ENCODE measurements around the gene SEMA3G. TPM values are rescaled to one million over a fixed set of nuclear protein-coding genes. Genes with fewer than 3 reads are reported as not detected.

The SEMA3G gene
- total RNA-seq, 3 donors from 2014 or later: 0.05 to 0.24 (median 0.08) TPM

DNA sequence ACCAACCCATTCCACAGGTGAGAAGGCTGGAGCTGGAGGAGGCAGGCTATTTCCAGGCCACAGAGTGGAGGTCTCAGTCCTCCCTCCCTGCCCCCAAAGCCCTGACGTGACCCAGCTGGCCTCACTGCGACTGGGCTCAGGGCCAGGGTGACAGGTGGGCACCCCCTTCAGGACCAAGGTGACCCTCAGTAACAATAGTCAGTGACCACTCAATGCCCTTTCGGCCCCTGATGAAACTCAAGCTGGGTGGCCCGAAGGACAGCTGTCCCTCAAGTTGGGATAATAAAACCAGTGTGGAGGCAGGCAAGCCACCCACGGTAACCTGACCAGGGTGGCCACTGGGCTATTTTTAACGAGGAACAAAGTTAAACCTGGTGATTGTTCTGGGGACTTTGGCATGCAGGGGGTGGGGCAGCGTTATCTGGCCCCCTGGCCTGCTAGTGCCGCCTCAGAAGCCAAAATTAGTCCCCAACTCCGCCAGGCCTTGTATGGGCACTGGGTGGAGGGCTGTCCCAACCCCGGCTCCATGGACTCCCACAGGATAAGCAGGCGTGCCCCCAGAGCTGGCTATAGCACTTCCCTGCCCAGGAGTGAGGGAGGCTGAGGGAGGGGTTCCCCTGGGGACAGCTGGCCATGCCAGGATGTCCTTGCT, 7.8 kb upstream of the SEMA3G start:
- ATAC-seq (no peak), DNase-seq (no peak)
- no peak overlapping the region for H3K4me3 Mint-ChIP-seq
- no peaks in the 10 kb centered on the region for H3K27me3 Mint-ChIP-seq (ENCODE audit: low read depth)
- H3K9me3 Mint-ChIP-seq: no peaks in the 10 kb centered on the region
- no peaks in the 10 kb centered on the region for H3K36me3 Mint-ChIP-seq (ENCODE audit: insufficient read depth)
- peaks cover 31% of the 10 kb centered on the region for H3K4me1 Mint-ChIP-seq (ENCODE audit: low read depth)

- H3K36me3 Mint-ChIP-seq (ENCODE audit: insufficient read depth): no peaks in the 10 kb centered on the region
- H3K4me1 Mint-ChIP-seq (ENCODE audit: low read depth): peaks cover 28% of the 10 kb centered on the region
- no peak overlapping the region for H3K4me3 Mint-ChIP-seq
- no peaks in the 10 kb centered on the region for H3K27me3 Mint-ChIP-seq (ENCODE audit: low read depth)
- no peaks in the 10 kb centered on the region for H3K9me3 Mint-ChIP-seq
- no peak for ATAC-seq
- no peak for DNase-seq
These were observed 7.2 kb upstream of the SEMA3G start for GRCh38 chr3:52452126-52452525.

DNA sequence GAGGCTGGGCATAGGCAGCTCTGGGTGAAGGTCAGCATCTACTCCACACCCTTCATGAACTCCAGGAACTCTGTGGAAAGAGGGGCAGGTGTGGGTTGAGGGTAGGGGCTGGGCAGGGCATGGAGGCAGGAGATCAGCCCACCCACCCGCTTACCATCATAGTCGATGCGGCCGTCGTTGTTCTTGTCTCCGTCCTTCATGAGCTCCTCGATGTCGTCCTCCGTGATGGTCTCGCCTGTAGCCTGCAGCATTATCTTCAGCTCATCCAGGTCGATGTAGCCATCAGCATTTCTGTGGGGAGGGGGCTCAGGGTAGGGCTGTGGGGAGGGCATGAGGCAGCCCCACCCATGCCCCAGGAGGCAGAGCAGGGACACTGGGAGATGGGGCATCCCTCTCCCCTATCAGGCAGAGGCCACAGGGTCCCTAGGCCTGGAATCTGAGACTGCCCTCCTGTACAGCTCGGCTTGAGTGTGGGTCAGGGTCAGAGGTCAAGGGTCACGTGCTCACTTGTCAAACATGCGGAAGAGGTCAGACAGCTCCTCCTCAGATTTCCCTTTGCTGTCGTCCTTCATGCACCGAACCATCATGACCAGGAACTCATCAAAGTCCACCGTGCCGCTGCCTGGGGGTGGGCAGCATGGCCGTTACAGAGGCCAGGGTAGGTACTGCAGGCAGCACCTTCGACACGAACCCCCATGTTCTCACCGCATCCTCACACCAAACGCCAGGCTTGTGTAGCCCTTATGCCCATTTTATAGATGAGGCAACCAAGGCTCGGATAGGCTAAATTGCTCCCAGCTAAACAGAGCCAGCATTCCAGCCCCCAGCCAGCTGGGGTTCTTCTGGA, 6.6 kb upstream of the SEMA3G start:
- no peak overlapping the region for H3K4me3 Mint-ChIP-seq
- peaks cover 24% of the 10 kb centered on the region for H3K4me1 Mint-ChIP-seq (ENCODE audit: low read depth)
- no peaks in the 10 kb centered on the region for H3K9me3 Mint-ChIP-seq
- no peaks in the 10 kb centered on the region for H3K36me3 Mint-ChIP-seq (ENCODE audit: insufficient read depth)
- DNase-seq (no peak), ATAC-seq (no peak)
- no peaks in the 10 kb centered on the region for H3K27me3 Mint-ChIP-seq (ENCODE audit: low read depth)

DNA sequence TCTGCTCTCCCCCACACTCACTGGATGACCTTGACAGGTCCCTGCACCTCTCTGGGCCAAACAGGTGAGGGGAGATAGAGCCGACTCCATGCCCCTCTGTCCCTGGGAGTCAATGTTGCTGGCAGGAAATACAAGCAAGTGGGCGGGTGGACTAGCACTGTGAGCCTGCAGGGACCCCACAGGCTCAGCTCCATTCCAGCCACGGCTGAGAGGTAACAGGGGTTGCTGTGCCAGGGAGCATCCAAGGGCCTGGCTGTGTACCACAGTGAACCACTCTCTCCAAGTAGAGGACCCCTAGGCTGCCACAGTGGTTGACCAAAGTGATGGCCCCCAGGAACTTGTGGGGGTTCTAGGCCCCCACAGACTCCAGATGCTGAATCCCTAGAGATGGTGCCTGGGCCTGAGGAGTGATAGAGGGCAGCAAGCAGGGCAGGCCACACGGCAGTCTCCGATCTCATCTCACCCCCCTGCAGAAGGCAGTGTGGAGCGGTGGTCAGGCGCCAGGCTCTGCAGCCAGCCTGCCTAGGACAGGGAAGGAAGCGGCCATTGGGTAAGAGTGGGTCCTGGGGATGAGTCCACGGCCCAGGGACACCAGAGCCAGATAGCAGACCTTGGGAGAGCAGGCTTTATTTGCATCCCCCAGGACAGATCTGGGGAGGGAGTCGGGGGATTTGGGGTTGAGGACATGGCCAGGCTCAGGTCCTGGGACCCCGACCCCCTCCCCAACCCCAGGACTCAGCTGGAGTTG, 5.8 kb upstream of the SEMA3G start:
- Mint-ChIP-seq H3K4me1 (ENCODE audit: low read depth) (peaks cover 20% of the 10 kb centered on the region), H3K9me3 (no peaks in the 10 kb centered on the region), H3K27me3 (ENCODE audit: low read depth) (no peaks in the 10 kb centered on the region), H3K36me3 (ENCODE audit: insufficient read depth) (no peaks in the 10 kb centered on the region), H3K4me3 (no peak overlapping the region)
- DNase-seq (no peak), ATAC-seq (no peak)

DNA sequence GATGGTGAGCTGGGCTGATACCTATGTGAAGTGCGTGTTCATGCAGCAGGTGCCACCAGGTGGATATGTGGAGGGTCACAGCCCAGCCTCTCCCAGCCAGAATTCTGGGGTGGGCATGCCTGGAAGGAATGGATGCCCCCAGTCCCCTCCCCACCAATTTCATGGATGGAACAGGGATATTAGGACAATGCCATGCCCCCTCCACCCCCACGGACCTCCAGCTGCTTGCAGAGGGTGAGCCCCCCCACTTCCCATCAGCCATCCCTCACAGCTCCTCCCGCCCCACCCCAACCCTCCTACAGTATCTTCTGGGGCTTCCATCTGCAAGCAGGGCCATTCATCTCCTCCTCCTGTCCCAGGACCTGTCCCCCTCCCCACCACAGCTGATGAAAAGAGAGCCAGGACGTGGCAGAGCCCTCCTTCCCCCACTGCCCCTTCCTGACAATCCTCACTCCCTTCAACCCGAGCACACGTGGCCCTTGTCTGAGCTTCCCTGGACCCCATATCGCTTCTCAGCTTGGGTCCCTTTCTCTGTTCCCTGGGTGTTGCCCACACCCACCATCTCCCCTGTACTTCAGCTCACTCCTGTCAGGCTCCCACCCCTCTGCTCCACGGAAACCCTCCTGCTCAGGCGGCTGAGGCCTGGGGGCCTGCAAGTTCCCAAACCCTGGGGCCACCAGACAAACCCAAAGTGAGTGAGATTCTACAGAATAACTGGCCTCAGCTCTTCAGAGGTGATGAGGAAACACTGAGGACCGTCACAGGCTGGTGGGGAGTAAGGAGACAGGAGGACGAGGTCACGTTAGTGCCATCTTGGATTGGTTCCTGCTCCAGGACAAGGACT, 2.8 kb upstream of the SEMA3G start:
- no peaks in the 10 kb centered on the region for H3K27me3 Mint-ChIP-seq (ENCODE audit: low read depth)
- H3K36me3 Mint-ChIP-seq (ENCODE audit: insufficient read depth): no peaks in the 10 kb centered on the region
- H3K4me1 Mint-ChIP-seq (ENCODE audit: low read depth): peaks cover 6% of the 10 kb centered on the region
- DNase-seq (no peak), ATAC-seq (no peak)
- no peak overlapping the region for H3K4me3 Mint-ChIP-seq
- no peaks in the 10 kb centered on the region for H3K9me3 Mint-ChIP-seq

- ATAC-seq (peak; percentile 59 to 60), DNase-seq (peak; percentile 67)
- peaks cover 6% of the 10 kb centered on the region for H3K4me1 Mint-ChIP-seq (ENCODE audit: low read depth)
- no peaks in the 10 kb centered on the region for H3K27me3 Mint-ChIP-seq (ENCODE audit: low read depth)
- H3K36me3 Mint-ChIP-seq (ENCODE audit: insufficient read depth): no peaks in the 10 kb centered on the region
- no peak overlapping the region for H3K4me3 Mint-ChIP-seq
- no peaks in the 10 kb centered on the region for H3K9me3 Mint-ChIP-seq
These were observed 2.0 kb upstream of the SEMA3G start for GRCh38 chr3:52446631-52447511.

- ATAC-seq (no peak), DNase-seq (no peak)
- Mint-ChIP-seq H3K36me3 (ENCODE audit: insufficient read depth) (no peaks in the 10 kb centered on the region), H3K27me3 (ENCODE audit: low read depth) (no peaks in the 10 kb centered on the region), H3K9me3 (no peaks in the 10 kb centered on the region), H3K4me3 (no peak overlapping the region), H3K4me1 (ENCODE audit: low read depth) (peaks cover 6% of the 10 kb centered on the region)
These were observed 1.1 kb upstream of the SEMA3G start for GRCh38 chr3:52446042-52446441.

DNA sequence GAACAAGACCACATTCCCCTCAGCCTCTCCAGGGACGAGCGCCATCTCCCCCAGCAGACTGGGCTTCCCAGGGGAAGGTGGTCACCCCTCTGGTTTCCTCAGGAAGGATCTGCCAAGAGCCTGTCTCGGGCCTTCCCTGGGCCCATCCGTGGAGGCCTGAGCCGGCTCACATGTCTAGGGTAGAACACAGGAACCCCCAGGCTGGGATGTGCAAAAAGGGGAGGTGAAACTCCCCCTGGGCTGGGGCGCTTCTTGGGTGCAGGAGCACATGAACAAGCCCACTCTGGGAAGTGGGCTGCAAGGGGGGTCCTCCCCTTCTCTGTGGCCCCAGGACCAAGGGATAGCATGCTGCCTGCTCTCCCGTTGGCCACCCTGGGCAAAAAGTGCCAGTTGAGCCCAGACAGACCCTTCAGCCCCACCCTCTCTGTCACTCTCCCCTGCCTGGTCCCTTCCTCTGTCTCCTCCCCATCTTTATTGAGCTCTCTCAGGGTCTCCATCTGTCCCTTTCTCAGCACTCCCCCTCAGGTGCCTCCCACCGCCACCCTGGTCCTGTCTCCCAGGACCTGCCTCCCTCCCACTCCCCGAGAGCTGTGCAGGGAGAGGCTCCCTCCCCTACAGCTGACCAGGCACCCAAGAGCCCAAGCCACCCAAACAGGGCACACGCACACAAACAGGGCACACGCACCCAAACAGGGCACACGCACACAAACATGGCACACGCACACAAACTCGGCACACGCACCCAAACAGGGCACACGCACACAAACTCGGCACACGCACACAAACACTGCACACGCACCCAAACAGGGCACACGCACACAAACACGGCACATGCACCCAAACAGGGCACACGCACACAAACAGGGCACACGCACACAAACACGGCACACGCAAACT, 864 bp downstream of the SEMA3G start:
- no peak overlapping the region for H3K4me3 Mint-ChIP-seq
- H3K36me3 Mint-ChIP-seq (ENCODE audit: insufficient read depth): no peaks in the 10 kb centered on the region
- no peaks in the 10 kb centered on the region for H3K27me3 Mint-ChIP-seq (ENCODE audit: low read depth)
- H3K4me1 Mint-ChIP-seq (ENCODE audit: low read depth): peaks cover 6% of the 10 kb centered on the region
- H3K9me3 Mint-ChIP-seq: no peaks in the 10 kb centered on the region
- no peak for ATAC-seq
- DNase-seq: no peak

- no peak for DNase-seq
- Mint-ChIP-seq H3K4me1 (ENCODE audit: low read depth) (peaks cover 6% of the 10 kb centered on the region), H3K36me3 (ENCODE audit: insufficient read depth) (no peaks in the 10 kb centered on the region), H3K9me3 (no peaks in the 10 kb centered on the region), H3K27me3 (ENCODE audit: low read depth) (no peaks in the 10 kb centered on the region), H3K4me3 (no peak overlapping the region)
- no peak for ATAC-seq
These were observed 1.7 kb downstream of the SEMA3G start for GRCh38 chr3:52443268-52443610.

GRCh38 chr3:52442409-52443267, 2.3 kb downstream of the SEMA3G start:
- no peak for DNase-seq
- ATAC-seq: no peak
- no peaks in the 10 kb centered on the region for H3K27me3 Mint-ChIP-seq (ENCODE audit: low read depth)

GRCh38 chr3:52441772-52442332, 3.1 kb downstream of the SEMA3G start:
- no peak for DNase-seq

More at GRCh38 chr3:52442409-52443267, 2.3 kb downstream of the SEMA3G start:
- Mint-ChIP-seq H3K4me1 (ENCODE audit: low read depth) (peaks cover 6% of the 10 kb centered on the region), H3K9me3 (no peaks in the 10 kb centered on the region), H3K4me3 (no peak overlapping the region), H3K36me3 (ENCODE audit: insufficient read depth) (no peaks in the 10 kb centered on the region)

More at GRCh38 chr3:52441772-52442332, 3.1 kb downstream of the SEMA3G start:
- no peak for ATAC-seq
- no peak overlapping the region for H3K4me3 Mint-ChIP-seq
- H3K36me3 Mint-ChIP-seq (ENCODE audit: insufficient read depth): no peaks in the 10 kb centered on the region
- no peaks in the 10 kb centered on the region for H3K27me3 Mint-ChIP-seq (ENCODE audit: low read depth)
- H3K4me1 Mint-ChIP-seq (ENCODE audit: low read depth): peaks cover 2% of the 10 kb centered on the region
- no peaks in the 10 kb centered on the region for H3K9me3 Mint-ChIP-seq

Measured in activated T-cell treated with anti-CD3 and anti-CD28 coated beads, Interleukin-2, amount 50 U/mL, for 4 hours (primary cell).